PC-3 (cell line): ENCODE results near the gene GATM.

Experiments
- EZH2 ChIP-seq: fragments of 300-600 bp; sonication (generic); IDR thresholded peaks from one replicate; pipeline ENCODE4 v1.6.1; 2017; ENCODE audit warnings: antibody characterized with exemption, mild to moderate bottlenecking, low read length; ENCODE audit not compliant: unreplicated experiment
- TF ChIP-seq, protein P1 (sequence below): fragments of 300-600 bp; sonication (generic); conservative IDR thresholded peaks from 2 replicates; pipeline ENCODE4 v1.5.1; 2017; ENCODE audit warnings: antibody characterized with exemption, low read depth, mild to moderate bottlenecking, low read length

DNA sequence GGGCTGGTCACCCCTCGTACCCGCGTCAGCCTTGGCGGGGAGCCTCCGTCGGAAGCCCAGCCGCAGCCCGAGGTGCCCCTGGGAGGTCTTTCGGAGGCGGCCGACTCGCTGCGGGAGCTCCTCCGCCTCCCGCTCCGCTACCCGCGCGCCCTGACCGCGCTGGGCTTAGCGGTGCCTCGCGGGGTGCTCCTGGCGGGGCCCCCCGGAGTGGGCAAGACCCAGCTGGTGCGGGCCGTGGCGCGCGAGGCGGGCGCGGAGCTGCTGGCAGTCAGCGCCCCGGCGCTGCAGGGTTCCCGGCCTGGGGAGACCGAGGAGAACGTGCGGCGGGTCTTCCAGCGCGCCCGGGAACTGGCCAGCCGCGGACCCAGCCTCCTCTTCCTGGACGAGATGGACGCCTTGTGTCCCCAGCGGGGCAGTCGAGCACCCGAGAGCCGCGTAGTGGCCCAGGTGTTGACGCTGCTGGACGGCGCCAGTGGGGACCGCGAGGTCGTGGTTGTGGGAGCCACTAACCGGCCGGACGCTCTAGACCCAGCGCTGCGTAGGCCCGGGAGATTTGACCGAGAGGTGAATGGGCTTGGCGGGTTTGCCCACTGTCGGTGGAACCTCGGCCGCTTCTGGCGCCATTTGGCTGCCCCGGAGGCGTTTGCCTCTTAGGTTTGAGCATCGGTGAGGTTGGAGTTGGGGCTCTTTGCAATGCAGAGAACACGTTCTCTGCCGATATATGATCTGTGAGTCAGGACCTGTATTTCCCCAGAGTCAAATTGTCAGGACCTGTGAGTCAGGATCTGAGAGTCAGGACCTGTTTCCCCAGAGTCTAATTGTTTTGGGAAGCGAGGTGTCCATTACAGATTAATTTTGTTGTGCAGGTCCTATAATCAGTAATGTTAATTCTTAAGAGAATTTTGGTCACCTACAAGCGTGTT is 24.9 kb upstream of the GATM start:
- TF ChIP-seq, protein P1, sequence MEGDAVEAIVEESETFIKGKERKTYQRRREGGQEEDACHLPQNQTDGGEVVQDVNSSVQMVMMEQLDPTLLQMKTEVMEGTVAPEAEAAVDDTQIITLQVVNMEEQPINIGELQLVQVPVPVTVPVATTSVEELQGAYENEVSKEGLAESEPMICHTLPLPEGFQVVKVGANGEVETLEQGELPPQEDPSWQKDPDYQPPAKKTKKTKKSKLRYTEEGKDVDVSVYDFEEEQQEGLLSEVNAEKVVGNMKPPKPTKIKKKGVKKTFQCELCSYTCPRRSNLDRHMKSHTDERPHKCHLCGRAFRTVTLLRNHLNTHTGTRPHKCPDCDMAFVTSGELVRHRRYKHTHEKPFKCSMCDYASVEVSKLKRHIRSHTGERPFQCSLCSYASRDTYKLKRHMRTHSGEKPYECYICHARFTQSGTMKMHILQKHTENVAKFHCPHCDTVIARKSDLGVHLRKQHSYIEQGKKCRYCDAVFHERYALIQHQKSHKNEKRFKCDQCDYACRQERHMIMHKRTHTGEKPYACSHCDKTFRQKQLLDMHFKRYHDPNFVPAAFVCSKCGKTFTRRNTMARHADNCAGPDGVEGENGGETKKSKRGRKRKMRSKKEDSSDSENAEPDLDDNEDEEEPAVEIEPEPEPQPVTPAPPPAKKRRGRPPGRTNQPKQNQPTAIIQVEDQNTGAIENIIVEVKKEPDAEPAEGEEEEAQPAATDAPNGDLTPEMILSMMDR, result no peak
- TF ChIP-seq EZH2, result no peak
